Measurements from ENCODE around the gene PGM1.
"Not testable (repeated sequence)": the region's sequence is repeated elsewhere in the genome, so short reads cannot be mapped to it uniquely, and the experiment has no call there.

PGM1 gene

DNA sequence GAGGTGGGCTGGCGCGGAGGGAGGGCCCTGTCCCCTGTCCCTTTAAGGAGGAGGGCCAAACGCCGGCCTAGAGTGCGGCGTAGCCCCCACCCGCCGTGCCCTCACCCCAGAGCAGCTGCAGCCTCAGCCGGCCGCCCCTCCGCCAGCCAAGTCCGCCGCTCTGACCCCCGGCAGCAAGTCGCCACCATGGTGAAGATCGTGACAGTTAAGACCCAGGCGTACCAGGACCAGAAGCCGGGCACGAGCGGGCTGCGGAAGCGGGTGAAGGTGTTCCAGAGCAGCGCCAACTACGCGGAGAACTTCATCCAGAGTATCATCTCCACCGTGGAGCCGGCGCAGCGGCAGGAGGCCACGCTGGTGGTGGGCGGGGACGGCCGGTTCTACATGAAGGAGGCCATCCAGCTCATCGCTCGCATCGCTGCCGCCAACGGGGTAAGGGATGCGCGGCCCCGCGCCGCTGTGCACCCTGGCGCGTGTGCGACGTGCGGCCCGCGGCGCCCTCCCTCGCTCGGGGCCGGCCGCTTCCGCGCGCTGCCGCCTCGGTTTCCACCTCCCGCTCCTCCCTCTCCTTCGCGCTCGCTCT lies at the start of gene PGM1:
Gene PGM1, plus strand, starts transcription at position 109 of the 583 bp plus-strand sequence. Its CDS starts 78 bp downstream, at position 187.
- peak; percentile 85 for DNase-seq

DNA sequence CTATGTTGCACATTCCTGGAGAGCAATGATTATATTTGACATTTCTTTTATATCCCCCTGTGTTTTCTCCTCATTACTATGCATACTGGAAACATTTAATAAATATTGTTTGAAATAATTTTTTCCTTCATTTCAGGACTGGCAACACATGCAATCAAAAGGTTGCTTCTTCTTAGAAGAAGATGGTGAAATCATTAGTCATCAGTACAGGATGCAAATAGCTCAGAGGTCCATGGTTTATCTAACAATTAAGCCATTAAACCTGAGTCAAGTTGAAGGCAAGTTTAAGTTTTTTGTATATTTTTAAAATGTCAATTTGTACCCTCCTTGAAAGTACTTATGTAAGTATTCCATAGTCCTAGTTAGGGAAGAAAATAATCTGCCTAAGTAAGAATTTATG lies 47.4 kb upstream of the PGM1 start:
- peak; percentile 69 for DNase-seq

DNA sequence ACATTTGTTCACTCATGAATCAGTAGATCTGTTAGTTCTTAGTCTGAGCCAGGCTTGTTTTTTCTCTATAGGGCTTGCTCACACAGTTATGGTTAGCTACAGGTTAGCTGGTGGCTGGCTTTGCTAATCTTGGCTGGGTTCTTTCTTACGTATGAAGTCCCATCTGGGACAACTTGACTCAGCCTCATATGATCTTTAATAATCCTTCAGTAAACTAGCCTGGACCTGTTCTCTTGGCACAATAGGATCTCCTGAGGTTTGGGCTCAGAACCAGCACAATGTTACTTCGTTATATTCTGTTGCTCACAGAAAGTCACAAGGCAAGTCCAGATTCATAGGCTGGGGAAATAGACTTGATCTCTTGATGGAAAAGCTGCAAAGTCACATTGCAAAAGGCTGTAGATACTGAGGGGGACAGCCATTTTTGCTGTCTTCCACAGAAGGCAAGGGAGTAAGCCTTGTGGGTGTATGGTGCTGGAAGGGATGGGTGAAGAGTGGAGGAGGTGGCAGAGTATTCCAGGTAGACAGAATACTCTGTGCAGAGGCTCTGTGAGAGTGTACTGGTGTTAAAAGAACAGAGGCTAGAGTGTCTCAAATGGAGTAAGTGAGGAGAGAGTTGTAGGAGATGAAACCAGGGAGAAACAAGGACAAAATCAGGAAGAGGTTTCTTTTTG lies 45.5 kb upstream of the PGM1 start:
- peak; percentile 40 for DNase-seq

DNA sequence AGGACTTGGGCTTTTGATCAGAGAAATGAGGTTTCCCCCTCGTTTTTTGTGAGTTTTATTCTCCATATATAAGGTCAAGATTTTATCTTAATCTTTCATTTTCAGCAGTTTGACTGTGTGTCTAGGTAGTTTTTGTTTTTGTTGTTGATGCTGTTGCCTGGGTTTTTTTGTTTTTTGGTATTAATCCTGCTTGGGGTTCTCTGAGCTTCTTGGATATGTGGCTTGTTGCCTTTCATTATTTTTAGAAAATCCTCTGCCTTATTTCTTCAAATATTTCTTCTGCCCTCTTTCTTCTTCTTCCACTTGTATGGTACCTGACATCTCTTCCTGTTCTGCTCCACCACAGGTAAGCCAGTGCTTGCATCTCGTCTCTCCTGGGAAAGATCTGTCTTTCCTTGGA lies 44.9 kb upstream of the PGM1 start:
- DNase-seq, result no peak

DNA sequence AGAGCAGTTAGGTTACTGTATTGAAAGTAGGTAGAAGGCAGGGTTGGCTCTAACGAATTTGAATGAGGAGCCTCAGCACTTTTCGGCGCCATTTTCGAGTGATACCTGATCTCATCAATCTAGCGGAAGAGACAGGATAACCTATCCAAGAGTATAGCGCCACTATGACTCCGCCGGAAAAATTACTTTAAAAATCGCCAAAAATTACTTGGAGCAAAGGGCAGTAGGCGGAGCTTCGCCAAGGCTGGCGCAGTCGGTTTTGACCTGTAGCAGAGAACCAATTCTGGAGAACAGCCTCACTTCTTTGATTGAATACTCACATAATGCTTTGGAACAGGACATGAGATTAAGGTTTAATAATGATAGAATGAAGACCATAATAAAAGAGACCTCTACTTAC lies 44.3 kb upstream of the PGM1 start:
- no peak for DNase-seq

DNA sequence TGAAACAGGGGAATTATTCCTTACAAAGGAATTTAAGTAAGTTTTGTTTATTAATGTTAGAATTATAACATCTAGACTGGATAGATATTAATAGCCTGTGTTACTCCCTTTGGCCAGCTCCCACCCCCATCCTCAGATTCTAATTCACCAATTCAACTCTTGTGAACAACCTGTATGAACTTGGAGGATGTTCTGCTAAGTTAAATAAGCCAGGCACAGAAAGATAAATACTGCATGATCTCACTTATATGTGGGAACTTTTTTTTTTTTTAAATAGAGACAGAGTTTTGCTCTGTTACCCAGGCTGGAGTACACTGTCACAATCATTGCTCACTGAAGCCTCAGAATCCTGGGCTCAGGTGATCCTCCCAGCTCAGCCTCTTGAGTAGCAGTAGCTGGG lies 37.7 kb upstream of the PGM1 start:
- DNase-seq, result no peak

DNA sequence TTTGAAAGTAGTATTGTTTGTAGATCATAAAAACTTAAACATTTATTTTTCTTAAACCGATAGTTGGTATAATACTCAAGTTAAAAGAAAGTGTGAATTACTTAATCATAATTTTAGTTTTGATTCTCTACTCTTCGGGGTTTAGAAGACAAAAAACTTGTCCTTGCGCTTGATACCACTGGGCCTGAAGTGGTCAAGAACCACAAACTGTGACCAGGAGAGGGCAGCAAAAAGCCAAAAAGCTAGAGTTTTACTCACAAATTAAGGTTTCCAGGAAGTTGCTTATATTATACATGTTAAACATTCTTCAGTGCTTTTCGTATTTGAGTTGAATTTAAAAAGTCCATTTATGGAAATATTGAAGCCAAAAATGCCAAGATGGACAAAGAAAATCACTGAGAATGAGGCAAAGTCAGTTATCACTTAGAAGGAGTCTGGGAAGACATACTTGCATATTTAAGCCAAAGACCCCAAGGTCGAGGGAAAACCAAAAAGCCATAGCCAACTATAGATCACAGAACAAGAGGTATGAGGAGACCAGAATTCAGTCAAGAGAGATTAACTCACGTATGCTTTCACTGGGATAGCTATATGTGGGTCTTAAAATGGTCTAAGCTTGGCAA lies 35.7 kb upstream of the PGM1 start:
- DNase-seq, result peak; percentile 42

DNA sequence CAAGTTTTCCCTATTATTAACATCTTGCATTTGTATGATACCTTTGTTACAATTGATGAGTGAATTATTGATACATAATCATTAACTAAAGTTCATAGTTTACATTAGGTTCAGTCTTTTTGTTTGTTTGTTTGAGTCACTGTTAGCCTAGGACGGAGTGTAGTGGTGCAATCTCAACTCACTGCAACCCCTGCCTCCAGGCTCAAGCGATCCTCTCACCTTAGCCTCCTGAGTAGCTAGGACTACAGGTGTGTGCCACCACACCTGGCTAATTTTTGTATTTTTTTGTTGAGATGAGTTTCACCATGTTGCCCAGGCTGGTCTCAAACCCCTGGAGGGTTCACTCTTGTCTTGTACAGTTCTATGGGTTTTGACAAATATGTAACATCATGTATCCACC lies 33.9 kb upstream of the PGM1 start:
- no peak for DNase-seq

DNA sequence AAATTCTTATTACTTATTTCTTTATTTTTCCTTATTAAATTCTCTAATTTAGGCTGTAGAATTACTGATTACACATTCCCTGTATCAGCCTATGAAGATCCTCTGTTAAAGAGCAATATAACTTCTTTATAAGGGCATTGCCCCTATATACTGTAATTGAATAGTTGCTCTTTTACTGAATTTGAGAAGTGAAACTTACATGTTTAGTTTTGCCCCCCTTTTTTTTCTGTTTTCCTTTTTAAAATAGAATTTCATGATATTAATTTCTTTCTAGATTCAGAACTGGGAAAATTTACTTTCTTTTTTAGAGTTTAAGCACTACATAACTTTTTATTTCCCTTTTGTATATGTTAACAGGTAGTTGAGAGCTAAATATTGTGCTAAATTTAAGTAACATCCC lies 29.5 kb upstream of the PGM1 start:
- no peak for DNase-seq

DNA sequence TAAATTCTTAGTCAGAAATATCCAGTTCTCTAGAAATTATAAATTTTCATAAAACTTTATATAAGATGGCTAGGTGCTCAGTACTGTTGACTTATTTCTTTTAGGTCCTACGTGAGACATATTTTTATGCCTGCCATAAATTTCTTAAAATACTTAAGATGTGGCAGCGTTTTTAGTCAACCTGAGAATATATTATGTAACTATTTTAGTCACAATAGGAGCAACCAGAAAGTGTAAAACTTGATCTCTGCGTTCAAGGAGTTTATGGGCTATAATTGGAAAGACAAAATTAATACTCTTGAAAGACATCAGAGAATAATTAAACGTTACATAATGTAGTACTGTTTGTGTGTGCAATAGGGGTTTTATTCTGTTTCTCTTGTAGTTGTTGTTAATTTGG lies 24.1 kb upstream of the PGM1 start:
- no peak for DNase-seq

DNA sequence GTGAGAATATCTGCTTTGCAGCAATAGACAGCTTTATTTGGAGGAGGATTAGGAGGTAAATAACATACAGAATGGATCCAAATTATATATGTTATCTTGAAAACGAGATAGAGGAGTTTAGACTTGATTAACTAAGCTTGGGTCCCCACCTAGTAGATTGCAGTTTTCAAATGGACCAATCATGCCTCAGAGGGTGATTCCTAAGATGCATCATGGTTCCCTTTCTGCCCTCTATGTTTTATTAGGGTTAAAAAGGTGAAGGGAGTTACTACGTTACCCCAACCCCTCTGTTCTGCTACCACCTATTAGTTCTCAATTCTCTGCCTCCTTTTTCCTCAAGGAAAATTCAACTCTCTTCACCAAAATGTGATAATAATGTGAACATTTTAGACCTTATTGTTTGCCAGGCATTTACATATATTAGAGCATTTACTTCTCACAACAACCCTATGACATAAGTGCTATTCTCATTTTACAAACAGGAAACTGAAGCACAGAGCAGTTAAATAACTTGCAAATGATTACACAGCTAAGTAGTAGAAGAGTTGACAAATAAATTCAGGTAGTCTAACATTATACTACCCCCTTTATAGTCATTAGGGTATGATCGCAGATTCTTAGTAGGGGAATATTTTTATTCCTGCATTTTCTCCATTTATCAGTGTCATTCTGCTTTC lies 23.4 kb upstream of the PGM1 start:
- DNase-seq, result no peak

DNA sequence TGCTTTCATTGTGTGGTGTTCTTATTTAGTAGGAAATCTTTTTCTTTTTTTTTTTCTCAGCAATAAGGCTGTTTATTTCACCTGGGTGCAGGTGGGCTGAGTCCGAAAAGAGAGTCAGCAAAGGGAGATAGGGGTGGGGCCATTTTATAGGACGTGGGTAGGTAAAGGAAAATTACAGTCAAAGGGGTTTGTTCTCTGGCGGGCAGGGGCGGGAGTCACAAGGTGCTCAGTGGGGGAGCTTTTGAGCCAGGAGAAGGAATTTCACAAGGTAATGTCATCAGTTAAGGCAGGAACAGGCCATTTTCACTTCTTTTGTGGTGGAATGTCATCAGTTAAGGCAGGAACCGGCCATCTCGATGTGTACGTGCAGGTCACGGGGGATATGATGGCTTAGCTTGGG lies 20.5 kb upstream of the PGM1 start:
- DNase-seq, result not testable (repeated sequence)

DNA sequence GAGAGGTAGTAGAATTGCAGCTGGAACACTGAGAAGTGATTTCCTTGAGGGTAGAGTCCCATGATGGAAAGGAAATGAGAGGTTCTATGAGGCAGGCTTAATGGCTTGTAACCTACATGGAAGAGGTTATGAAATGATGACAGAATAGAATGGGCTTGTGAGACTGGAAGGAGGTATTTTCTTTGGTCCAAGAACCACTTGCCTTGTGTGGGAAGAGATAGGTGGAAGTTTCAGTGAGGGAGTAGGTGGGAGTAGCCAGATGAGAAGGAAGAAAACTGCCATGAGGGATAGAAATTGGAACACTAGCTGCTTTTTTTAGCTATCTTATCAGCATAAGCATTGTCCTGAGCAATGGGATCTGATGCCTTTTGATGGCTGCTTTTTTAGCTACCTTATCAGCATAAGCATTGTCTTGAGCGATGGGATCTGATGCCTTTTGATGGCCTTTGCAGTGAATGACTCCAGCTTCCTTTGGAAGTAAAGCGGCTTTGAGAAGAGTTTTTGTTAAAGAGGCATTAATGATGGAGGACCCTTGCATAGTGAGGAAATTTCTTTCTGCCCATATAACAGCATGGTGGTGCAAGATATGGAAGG lies 18.9 kb upstream of the PGM1 start:
- not testable (repeated sequence) for DNase-seq

DNA sequence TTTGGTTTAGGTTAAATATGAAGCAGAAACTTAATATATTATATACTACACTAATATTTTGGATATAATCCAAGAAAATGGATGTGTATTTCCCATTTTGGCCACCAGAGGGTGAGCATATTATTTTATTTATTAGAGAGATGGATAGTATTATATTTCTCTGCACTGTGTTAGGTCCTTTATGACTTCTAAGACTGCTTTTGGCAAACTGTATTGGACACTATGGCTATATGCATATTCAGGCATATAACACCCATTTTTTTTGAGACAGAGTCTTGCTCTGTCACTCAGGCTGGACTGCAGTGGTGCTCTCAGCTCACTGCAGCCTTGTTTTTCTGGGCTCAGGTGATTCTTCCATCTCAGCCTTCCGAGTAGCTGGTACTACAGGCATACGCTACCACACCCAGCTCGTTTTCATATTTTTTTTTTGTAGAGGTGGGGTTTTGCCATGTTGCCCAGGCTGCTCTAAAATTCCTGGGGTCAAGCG lies 17.8 kb upstream of the PGM1 start:
- peak; percentile 22 for DNase-seq

DNA sequence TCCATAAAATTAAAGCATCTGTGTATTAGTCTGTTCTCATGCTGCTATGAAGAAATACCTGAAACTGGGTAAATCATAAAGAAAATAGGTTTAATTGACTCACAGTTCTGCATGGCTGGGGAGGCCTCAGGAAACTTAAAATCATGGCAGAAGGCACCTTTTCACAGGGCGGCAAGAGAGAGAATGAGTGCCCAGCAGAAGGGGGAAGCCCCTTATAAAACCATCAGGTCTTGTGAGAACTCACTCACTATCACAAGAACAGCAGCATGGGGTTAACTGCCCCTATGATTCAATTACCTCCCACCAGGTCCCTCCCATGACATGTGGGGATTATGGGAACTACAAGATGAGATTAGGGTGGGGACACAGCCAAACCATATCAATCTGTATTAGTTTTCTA lies 6.9 kb upstream of the PGM1 start:
- DNase-seq, result not testable (repeated sequence)

DNA sequence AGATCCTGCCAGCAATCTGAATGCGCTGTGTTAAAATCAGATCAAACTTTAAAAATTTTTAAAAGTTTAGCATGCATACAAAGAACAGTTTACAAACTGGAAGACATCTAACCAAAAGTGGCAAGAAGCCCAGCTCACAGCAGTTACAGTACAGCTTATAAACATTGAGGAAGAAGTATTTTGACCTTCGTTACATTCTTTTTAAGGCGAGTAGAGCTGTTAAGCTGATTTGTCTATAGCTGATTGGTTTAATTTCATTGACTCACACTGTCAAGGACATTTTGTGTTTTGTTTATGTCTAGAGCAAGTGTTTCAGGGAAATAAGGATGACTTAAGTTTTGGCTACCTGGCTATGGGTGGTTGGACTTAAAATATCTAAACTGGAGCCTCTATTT lies 3.0 kb upstream of the PGM1 start:
- DNase-seq, result peak; percentile 64

DNA sequence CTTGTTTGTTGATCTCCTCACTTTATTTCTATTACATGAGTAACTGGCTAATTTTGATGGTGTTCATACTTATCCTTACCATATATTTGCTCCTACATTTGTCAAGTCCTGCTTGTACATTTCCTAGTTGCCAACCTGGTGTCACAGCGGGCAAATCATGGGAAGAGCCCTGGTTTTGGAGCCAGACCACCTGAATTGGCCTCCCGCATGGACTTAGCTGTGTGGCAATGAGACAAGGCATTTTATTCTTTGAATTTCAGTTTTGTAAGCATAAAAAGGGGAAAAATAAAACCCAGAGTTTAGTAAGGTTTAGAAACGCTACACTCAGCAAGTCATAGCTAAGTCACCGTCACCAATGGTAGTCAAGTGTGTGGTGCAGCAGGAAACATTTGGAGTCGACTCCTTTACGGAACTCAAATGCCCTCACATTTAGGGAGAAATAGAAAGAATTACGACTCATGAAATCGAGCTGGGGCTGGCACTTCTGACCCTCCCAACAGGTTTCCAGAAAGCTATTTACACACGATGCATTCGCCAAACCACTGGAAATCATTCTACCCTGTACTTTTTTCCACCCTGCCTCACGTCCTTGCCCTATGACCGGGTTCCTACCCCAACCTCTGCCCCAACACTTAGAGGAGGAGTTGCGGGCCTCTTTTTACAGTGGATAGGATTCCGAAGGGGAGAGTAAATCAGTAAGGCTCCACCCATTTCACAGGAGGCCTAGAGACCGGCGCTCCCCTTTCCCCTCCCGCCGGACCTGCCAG lies 492 bp upstream of the PGM1 start:
- no peak for DNase-seq

DNA sequence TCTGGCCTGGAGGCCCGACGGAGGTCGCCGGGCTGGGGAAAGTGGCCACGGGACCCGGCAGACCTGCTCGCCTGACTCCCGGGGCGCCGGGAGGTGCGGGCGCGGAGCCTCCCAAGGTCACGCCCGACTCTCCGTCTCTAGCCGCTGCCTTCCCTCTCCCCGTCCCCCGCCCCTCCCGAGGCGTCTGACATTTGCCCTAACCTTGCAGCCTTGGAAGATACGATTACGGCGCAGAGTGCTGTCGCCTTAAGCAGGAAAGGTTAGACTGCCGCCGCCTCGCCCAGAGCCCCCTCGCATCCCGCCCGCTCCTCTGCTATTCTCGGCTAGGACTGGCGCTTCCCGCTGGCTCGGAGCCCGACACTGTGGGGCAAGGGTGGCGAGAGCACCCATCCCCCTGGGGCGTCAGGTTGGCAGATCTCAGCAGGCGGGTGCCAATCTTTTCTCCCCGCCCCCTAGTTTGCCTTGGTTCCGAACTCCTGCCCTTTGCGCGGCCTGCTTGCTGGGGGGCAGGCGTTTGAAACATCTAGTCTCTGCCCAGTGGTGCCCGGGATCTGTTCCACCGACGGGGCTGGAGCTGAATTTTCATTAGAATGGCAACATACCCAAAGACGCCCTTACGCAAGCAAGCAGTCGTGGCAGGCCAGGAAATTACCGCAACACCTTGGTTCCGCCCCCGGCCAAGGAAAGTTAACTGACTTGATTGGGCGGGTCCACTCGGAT lies 835 bp downstream of the PGM1 start:
- peak; percentile 19 for DNase-seq

DNA sequence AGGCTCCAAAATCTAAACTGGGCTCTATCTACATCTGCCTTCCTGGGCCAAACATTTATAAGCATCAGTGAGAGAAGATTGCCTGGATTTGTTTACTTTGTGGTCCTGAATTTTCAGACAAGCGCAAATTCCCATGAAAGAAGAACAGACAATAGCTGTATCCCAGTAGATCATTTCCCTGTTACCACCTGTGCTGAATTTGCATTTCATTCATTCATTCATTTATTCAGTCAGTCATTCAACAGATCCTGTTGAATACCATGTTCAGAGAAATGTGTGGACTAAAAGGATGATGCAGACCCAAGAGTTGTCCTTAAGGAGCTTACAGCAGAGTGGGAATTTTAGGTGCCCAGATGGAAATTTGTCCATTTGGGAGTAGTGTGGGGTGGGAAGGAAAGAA lies 2.2 kb downstream of the PGM1 start:
- DNase-seq, result no peak

DNA sequence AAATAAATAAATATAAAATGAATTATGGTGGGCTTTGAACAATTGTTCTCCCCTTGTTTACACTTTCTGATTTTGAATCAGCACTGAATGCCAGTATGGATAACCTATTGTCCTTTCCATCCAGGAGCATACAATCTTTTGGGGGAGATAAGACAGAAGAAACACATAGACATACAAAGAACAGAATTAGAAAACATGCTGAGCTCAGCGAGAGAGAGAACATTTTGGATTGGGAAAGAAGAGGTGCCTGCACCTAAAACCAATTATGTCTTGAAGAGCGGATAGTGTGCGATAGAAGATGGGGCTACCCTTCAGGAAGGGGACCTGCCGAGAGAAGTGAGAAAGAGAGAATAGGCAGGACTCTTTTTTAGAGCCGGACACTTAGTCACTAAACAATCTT lies 6.6 kb downstream of the PGM1 start:
- DNase-seq, result no peak

DNA sequence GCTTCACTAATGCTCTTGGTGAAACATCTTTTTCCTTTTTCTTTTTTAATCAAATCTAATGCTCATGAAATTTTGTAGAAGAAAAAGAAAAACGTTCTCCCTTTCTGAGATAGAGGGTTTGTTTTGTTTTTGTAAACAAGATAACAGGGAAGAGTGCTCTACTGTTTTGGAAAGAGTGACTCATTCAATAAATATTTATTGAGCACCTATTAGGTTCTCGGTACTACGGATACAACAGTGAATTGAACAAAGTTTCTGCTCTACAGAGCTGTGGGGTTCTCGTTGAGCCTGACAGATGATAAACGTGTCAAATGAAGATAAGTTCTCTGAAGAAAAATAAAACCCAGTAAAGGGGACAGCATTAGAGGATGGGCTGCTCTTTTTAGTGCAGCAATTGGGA lies 7.0 kb downstream of the PGM1 start:
- no peak for DNase-seq

DNA sequence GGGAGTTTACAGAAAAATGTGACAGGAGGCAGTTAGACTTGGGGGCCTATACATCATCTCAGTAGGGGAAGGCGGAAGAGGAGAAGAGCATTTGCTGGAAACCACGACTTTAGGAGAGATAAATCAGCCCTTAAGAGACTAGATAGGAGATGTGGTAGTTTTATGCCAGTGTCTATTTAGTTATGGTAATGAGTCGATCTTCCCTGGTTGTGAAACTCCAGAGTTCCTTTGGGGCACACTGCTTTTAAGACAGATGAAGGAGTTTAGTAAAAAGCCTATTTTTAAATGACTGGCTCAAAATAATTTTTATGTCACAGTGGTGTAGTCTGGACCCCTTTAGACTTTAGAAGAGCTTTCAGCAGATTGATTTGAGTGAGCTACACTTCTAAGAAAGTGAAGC lies 7.8 kb downstream of the PGM1 start:
- no peak for DNase-seq
